ENCODE measurements around the gene TGFA. TPM values are rescaled to one million over a fixed set of nuclear protein-coding genes. Genes with fewer than 3 reads are reported as not detected.

Gene TGFA
- polyA plus RNA-seq, 10 donors = 0.22 to 1.3 (median 0.92) TPM

- peak in 2 of 3 donors; percentile 17 to 25 for DNase-seq
Observed at GRCh38 chr2:70523996-70524965, 29.3 kb downstream of the TGFA start.

- DNase-seq = no peak
Observed at GRCh38 chr2:70523672-70523995, 30.0 kb downstream of the TGFA start.

- DNase-seq = no peak
Observed at GRCh38 chr2:70522627-70523026, 31.0 kb downstream of the TGFA start.

GRCh38 chr2:70520825-70521224 lies 32.8 kb downstream of the TGFA start:
- no peak for DNase-seq

- no peak for DNase-seq
Observed at GRCh38 chr2:70519453-70519852, 34.2 kb downstream of the TGFA start.

- DNase-seq = no peak
Observed at GRCh38 chr2:70518557-70518956, 35.1 kb downstream of the TGFA start.

GRCh38 chr2:70517804-70518203 lies 35.8 kb downstream of the TGFA start:
- no peak for DNase-seq

- DNase-seq = no peak
Observed at GRCh38 chr2:70516596-70516995, 37.0 kb downstream of the TGFA start.

GRCh38 chr2:70515938-70516337 lies 37.7 kb downstream of the TGFA start:
- DNase-seq = no peak

GRCh38 chr2:70514612-70515055 lies 39.0 kb downstream of the TGFA start:
- peak in 1 of 3 donors; percentile 17 for DNase-seq

GRCh38 chr2:70513738-70514137 lies 39.9 kb downstream of the TGFA start:
- DNase-seq = no peak

GRCh38 chr2:70511971-70512729 lies 41.5 kb downstream of the TGFA start:
- DNase-seq = no peak

GRCh38 chr2:70510313-70510712 lies 43.3 kb downstream of the TGFA start:
- DNase-seq = no peak

GRCh38 chr2:70509565-70509964 lies 44.1 kb downstream of the TGFA start:
- DNase-seq = no peak

- DNase-seq = no peak
Observed at GRCh38 chr2:70508711-70509462, 44.7 kb downstream of the TGFA start.

GRCh38 chr2:70505613-70506391 lies 47.8 kb downstream of the TGFA start:
- no peak for DNase-seq

GRCh38 chr2:70504750-70505149 lies 48.9 kb downstream of the TGFA start:
- DNase-seq = no peak

GRCh38 chr2:70503896-70504295 lies 49.7 kb downstream of the TGFA start:
- DNase-seq = no peak

GRCh38 chr2:70501728-70502127 lies 51.9 kb downstream of the TGFA start:
- DNase-seq = no peak

- no peak for DNase-seq
Observed at GRCh38 chr2:70501215-70501614, 52.4 kb downstream of the TGFA start.

- DNase-seq = no peak
Observed at GRCh38 chr2:70499253-70499652, 54.4 kb downstream of the TGFA start.

Data from muscle of back (tissue), 11 donors.